ENCODE results near the gene NTRK3.

Gene NTRK3

DNA sequence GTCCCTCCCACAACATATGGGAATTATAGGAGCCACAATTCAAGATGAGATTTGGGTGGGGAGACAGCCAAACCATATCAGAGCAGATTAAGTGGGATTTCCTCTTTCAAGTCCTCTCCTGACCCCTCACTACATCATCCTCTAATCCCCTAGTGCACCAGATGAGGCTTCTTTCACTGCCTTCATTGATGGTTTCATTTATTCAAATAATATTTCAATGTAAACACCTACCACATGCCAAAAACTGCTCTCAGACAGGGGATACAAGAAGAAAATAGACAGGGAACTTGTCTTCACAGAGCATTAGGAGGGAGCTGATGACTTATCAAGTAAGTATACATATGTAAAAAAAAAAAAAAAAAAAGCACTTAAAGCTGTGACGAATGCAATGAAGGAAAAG lies 180.2 kb downstream of the NTRK3 start:
- Histone ChIP-seq H4K20me1 (ENCODE audit: control insufficient read depth, insufficient read depth, low read depth, low read length) (no peaks in the 10 kb centered on the region), H3K4me2 (ENCODE audit: low read length) (no peak overlapping the region), H3K36me3 (ENCODE audit: control insufficient read depth, low read length) (no peaks in the 10 kb centered on the region), H3K9me2 (replicated peaks; ENCODE audit: control insufficient read depth, low read length) (no peaks in the 10 kb centered on the region), H3K4me3 (ENCODE audit: low read length) (no peak overlapping the region), H3K27me3 (ENCODE audit: control insufficient read depth, low read length) (no peaks in the 10 kb centered on the region), H3F3A (ENCODE audit: control insufficient read depth, insufficient read depth) (no peaks in the 10 kb centered on the region), H3K4me1 (ENCODE audit: control insufficient read depth, low read length) (no peaks in the 10 kb centered on the region), H3K27ac (ENCODE audit: low read depth, low read length) (no peak overlapping the region), H3K9me3 (ENCODE audit: control insufficient read depth, insufficient read depth, low read length) (no peaks in the 10 kb centered on the region), H3K79me2 (ENCODE audit: control insufficient read depth, low read length) (no peaks in the 10 kb centered on the region)
- TF ChIP-seq, protein P1, sequence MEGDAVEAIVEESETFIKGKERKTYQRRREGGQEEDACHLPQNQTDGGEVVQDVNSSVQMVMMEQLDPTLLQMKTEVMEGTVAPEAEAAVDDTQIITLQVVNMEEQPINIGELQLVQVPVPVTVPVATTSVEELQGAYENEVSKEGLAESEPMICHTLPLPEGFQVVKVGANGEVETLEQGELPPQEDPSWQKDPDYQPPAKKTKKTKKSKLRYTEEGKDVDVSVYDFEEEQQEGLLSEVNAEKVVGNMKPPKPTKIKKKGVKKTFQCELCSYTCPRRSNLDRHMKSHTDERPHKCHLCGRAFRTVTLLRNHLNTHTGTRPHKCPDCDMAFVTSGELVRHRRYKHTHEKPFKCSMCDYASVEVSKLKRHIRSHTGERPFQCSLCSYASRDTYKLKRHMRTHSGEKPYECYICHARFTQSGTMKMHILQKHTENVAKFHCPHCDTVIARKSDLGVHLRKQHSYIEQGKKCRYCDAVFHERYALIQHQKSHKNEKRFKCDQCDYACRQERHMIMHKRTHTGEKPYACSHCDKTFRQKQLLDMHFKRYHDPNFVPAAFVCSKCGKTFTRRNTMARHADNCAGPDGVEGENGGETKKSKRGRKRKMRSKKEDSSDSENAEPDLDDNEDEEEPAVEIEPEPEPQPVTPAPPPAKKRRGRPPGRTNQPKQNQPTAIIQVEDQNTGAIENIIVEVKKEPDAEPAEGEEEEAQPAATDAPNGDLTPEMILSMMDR (IDR thresholded peaks at IDR 0.05; ENCODE audit: low read depth, low read length, poor library complexity, severe bottlenecking) = no peak
- TF ChIP-seq EZH2phosphoT487 (IDR thresholded peaks at IDR 0.05; ENCODE audit: borderline replicate concordance, low read length) = no peak

DNA sequence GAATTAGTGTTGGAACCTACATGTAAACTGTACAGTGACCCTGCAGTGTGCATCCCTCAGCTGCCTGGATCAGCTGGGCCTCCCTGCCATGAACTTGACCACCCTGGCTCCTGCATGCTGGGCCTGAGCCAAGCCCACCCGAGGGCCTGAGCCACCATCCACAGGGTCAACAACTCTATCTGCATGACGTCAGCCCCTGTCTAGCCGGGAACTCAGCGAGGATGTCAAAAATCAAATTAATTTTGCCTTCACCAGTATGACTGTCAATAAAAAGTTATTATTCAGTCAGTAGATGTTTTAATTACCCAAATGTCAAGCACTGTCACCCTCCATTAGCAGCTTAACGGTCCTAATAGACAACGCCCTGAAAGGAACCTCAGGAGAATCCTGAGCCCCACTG lies 181.4 kb downstream of the NTRK3 start:
- TF ChIP-seq EZH2phosphoT487 (IDR thresholded peaks at IDR 0.05; ENCODE audit: borderline replicate concordance, low read length) = no peak
- TF ChIP-seq, protein P1 (IDR thresholded peaks at IDR 0.05; ENCODE audit: low read depth, low read length, poor library complexity, severe bottlenecking) = no peak
- no peaks in the 10 kb centered on the region for H3K36me3 ChIP-seq (ENCODE audit: control insufficient read depth, low read length)
- no peak overlapping the region for H3K27ac ChIP-seq (ENCODE audit: low read depth, low read length)
- no peak overlapping the region for H3K4me3 ChIP-seq (ENCODE audit: low read length)
- H3K4me1 ChIP-seq (ENCODE audit: control insufficient read depth, low read length) = no peaks in the 10 kb centered on the region
- no peak overlapping the region for H3K4me2 ChIP-seq (ENCODE audit: low read length)
- no peaks in the 10 kb centered on the region for H4K20me1 ChIP-seq (ENCODE audit: control insufficient read depth, insufficient read depth, low read depth, low read length)
- H3K9me3 ChIP-seq (ENCODE audit: control insufficient read depth, insufficient read depth, low read length) = no peaks in the 10 kb centered on the region
- no peaks in the 10 kb centered on the region for H3K9me2 ChIP-seq (replicated peaks; ENCODE audit: control insufficient read depth, low read length)
- no peaks in the 10 kb centered on the region for H3F3A ChIP-seq (ENCODE audit: control insufficient read depth, insufficient read depth)
- no peaks in the 10 kb centered on the region for H3K79me2 ChIP-seq (ENCODE audit: control insufficient read depth, low read length)
- H3K27me3 ChIP-seq (ENCODE audit: control insufficient read depth, low read length) = no peaks in the 10 kb centered on the region

DNA sequence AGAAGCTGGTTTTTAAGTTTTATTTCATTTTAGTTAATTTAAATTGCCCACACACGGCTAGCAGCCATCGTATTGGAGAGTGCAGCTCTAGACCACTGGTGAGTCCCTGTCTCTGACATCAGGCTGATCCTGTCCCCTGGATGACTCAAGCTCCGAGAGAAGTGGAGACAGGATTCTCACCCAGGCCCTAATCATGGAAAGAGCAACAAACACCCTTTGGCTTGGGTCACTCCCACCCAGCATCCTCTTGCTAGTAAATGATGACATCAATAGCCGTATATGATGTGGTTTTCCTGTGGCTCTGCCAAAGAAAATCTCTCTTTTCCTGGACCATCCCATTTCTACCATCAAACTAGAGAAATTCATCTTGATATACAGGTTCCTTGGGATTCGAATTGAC lies 182.2 kb downstream of the NTRK3 start:
- Histone ChIP-seq H3K4me3 (ENCODE audit: low read length) (no peak overlapping the region), H4K20me1 (ENCODE audit: control insufficient read depth, insufficient read depth, low read depth, low read length) (no peaks in the 10 kb centered on the region), H3K36me3 (ENCODE audit: control insufficient read depth, low read length) (no peaks in the 10 kb centered on the region), H3K27me3 (ENCODE audit: control insufficient read depth, low read length) (no peaks in the 10 kb centered on the region), H3K9me2 (replicated peaks; ENCODE audit: control insufficient read depth, low read length) (no peaks in the 10 kb centered on the region), H3F3A (ENCODE audit: control insufficient read depth, insufficient read depth) (no peaks in the 10 kb centered on the region), H3K27ac (ENCODE audit: low read depth, low read length) (no peak overlapping the region), H3K4me2 (ENCODE audit: low read length) (no peak overlapping the region), H3K4me1 (ENCODE audit: control insufficient read depth, low read length) (no peaks in the 10 kb centered on the region), H3K9me3 (ENCODE audit: control insufficient read depth, insufficient read depth, low read length) (no peaks in the 10 kb centered on the region), H3K79me2 (ENCODE audit: control insufficient read depth, low read length) (no peaks in the 10 kb centered on the region)
- TF ChIP-seq, protein P1 (IDR thresholded peaks at IDR 0.05; ENCODE audit: low read depth, low read length, poor library complexity, severe bottlenecking) = no peak
- TF ChIP-seq EZH2phosphoT487 (IDR thresholded peaks at IDR 0.05; ENCODE audit: borderline replicate concordance, low read length) = no peak

DNA sequence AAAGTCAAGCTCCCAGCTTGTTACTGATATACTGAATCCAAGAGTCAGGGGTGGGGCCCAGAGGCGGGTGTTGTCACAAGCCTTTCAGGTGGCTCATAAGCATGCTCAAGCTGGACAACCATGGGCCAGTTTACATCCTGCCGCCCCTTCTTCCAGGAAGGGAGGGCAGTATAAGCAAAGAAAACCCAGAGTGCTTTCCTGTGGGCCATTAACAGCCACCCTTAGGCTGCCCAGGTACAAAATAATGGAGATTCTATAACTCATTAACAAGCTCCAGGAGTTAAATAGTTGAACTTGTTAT lies 183.2 kb downstream of the NTRK3 start:
- H3K79me2 ChIP-seq (ENCODE audit: control insufficient read depth, low read length) = no peaks in the 10 kb centered on the region
- no peaks in the 10 kb centered on the region for H3K9me3 ChIP-seq (ENCODE audit: control insufficient read depth, insufficient read depth, low read length)
- no peak overlapping the region for H3K4me2 ChIP-seq (ENCODE audit: low read length)
- no peaks in the 10 kb centered on the region for H3K27me3 ChIP-seq (ENCODE audit: control insufficient read depth, low read length)
- no peaks in the 10 kb centered on the region for H4K20me1 ChIP-seq (ENCODE audit: control insufficient read depth, insufficient read depth, low read depth, low read length)
- H3F3A ChIP-seq (ENCODE audit: control insufficient read depth, insufficient read depth) = no peaks in the 10 kb centered on the region
- no peaks in the 10 kb centered on the region for H3K36me3 ChIP-seq (ENCODE audit: control insufficient read depth, low read length)
- no peaks in the 10 kb centered on the region for H3K4me1 ChIP-seq (ENCODE audit: control insufficient read depth, low read length)
- H3K9me2 ChIP-seq (replicated peaks; ENCODE audit: control insufficient read depth, low read length) = no peaks in the 10 kb centered on the region
- H3K4me3 ChIP-seq (ENCODE audit: low read length) = no peak overlapping the region
- no peak overlapping the region for H3K27ac ChIP-seq (ENCODE audit: low read depth, low read length)
- TF ChIP-seq, protein P1 (IDR thresholded peaks at IDR 0.05; ENCODE audit: low read depth, low read length, poor library complexity, severe bottlenecking) = no peak
- no peak for TF ChIP-seq EZH2phosphoT487 (IDR thresholded peaks at IDR 0.05; ENCODE audit: borderline replicate concordance, low read length)
